ENCODE results near the gene ATP6AP2. TPM values are rescaled to one million over a fixed set of nuclear protein-coding genes. Genes with fewer than 3 reads are reported as not detected.

ATP6AP2 gene
- total RNA-seq, 4 donors from 2014 or later: 62.9 to 102 (median 67.3) TPM

DNA sequence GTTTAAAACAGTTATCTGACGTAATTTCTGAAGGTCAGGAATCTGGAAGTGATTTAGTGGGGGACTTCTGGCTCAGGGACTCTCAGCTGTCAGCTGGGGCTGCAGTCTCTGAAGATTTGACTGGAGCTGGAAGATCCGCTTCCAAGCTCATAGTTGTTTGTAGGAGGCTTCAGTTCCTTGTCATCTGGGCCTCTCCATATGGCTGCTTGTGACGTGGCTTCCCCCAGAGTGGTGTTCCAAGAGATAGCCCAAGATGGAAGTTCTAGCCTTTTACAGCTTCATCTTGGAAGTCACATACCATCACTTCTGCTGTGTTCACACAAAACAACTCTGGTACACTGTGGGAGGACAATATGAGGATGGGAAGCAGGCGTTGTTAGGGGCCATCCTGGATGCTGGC lies 44.5 kb downstream of the ATP6AP2 start:
- Histone ChIP-seq H3K27ac (no peak overlapping the region), H3K9me3 (no peaks in the 10 kb centered on the region), H3K4me1 (no peaks in the 10 kb centered on the region), H3K4me3 (no peak overlapping the region), H3K27me3 (no peaks in the 10 kb centered on the region), H3K36me3 (peaks cover 0 to 32% (median 2%) of the 10 kb centered on the region in 3 donors)
- intact Hi-C loops (cut with DNase I): no loop called here
- no peak for DNase-seq
- no peak for TF ChIP-seq CTCF (IDR thresholded peaks at IDR 0.05)
- no peak for TF ChIP-seq POLR2A (IDR thresholded peaks at IDR 0.05)
- WGBS, 2 donors: 66 to 100% methylated on average over 1 to 3 of the region's 4 CpGs

DNA sequence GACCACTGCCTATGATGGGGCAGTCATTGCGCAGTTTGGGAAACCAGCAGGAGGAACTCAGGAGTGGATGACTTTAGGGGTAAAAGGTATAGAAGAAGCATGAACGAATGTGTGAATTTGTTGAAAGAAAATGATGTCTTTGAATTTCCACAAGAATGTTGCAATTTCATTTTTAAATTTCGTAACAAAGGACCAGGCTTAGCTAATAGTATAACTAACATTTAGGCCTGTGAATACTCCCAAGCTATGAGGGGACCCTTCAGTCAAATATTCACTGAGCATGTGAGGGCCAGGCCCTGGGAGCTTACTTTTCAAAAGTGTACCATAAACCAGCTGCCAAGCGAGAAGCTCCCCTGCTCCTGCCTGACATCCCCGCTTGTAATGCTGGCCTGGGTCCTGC lies 47.7 kb downstream of the ATP6AP2 start:
- 80 to 93% methylated on average over 3 to 5 of the region's 5 CpGs for WGBS, 2 donors
- Histone ChIP-seq H3K9me3 (no peaks in the 10 kb centered on the region), H3K27ac (no peak overlapping the region), H3K4me1 (no peaks in the 10 kb centered on the region), H3K27me3 (no peaks in the 10 kb centered on the region), H3K36me3 (peaks cover 6 to 64% (median 8%) of the 10 kb centered on the region in 3 donors), H3K4me3 (no peak overlapping the region)
- DNase-seq: no peak
- intact Hi-C loops (cut with DNase I): no loop called here
- TF ChIP-seq POLR2A (IDR thresholded peaks at IDR 0.05): no peak
- no peak for TF ChIP-seq CTCF (IDR thresholded peaks at IDR 0.05)

- no peaks in the 10 kb centered on the region for H3K4me1 ChIP-seq
- 82 to 93% methylated on average over 3 to 4 of the region's 4 CpGs for WGBS, 2 donors
- no peaks in the 10 kb centered on the region for H3K9me3 ChIP-seq
- DNase-seq: no peak
- no peaks in the 10 kb centered on the region for H3K27me3 ChIP-seq
- H3K27ac ChIP-seq: no peak overlapping the region
- intact Hi-C loops (cut with DNase I): no loop called here
- TF ChIP-seq CTCF (IDR thresholded peaks at IDR 0.05) (no peak), POLR2A (IDR thresholded peaks at IDR 0.05) (no peak)
- H3K4me3 ChIP-seq: no peak overlapping the region
- H3K36me3 ChIP-seq: peaks cover 6 to 100% (median 14%) of the 10 kb centered on the region in 3 donors
Measured at GRCh38 chrX:40632199-40632598, 51.4 kb downstream of the ATP6AP2 start.

DNA sequence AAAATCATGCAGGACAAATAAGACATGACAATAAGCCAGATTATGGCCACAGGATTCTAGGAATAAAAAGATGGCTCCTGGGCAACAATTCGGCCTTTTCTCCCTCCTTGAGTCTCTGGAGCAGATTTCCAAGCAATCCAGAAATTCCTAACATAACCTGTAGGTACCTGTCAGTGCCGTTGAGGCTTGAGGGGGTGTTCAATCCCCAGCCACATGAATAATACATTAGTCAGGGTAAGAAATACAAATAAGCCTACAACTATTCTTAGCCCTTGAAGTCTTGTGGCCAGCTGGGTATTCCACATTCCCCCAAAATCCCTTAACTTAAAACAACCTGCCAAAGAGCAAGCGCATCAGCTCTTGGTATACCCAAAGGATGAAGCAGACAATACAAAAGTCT lies 56.9 kb downstream of the ATP6AP2 start:
- H3K9me3 ChIP-seq: no peaks in the 10 kb centered on the region
- H3K36me3 ChIP-seq: peaks cover 0 to 72% (median 13%) of the 10 kb centered on the region in 3 donors

DNA sequence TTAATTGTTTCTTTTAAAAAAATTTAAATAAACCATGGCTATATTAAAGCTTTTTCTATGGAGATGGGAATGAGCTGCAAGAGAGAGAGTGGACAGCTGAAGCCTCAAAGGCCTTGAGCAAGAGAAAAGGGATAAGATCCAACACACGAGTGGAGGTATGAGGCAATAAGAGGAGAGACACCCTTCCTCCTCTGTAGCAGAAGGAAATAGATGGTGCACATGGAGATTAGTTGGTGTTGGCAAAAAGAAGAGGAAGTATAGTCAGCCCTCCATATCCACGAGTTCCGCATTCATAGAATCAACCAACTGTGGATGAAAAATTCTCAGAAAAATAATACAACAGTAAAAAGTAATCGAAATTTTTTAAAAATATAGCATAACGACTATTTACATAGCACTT lies 63.4 kb downstream of the ATP6AP2 start:
- H3K4me1 ChIP-seq: peaks cover 8 to 52% (median 22%) of the 10 kb centered on the region in 3 donors
- no peak for DNase-seq
- intact Hi-C loops (cut with DNase I): no loop called here
- peaks cover 0 to 7% (median 0%) of the 10 kb centered on the region in 3 donors for H3K36me3 ChIP-seq
- TF ChIP-seq CTCF (IDR thresholded peaks at IDR 0.05) (no peak), POLR2A (IDR thresholded peaks at IDR 0.05) (no peak)
- peak overlapping the region; percentile 67 to 83 (median 78) for H3K27ac ChIP-seq
- 24 to 45% methylated on average over 5 of the region's 5 CpGs for WGBS, 2 donors
- H3K27me3 ChIP-seq: no peaks in the 10 kb centered on the region
- H3K4me3 ChIP-seq: peak overlapping the region in 3 of 4 donors; percentile 28 to 55 (median 37)
- no peaks in the 10 kb centered on the region for H3K9me3 ChIP-seq

More for the DNA sequence above, 56.9 kb downstream of the ATP6AP2 start:
- H3K27ac ChIP-seq: no peak overlapping the region
- no peak for DNase-seq
- H3K4me3 ChIP-seq: no peak overlapping the region
- intact Hi-C loops (cut with DNase I): no loop called here
- peaks cover 0 to 13% (median 4%) of the 10 kb centered on the region in 3 donors for H3K4me1 ChIP-seq
- 52 to 55% methylated on average over 3 of the region's 3 CpGs for WGBS, 2 donors
- TF ChIP-seq POLR2A (IDR thresholded peaks at IDR 0.05): no peak
- TF ChIP-seq CTCF (IDR thresholded peaks at IDR 0.05): no peak
- H3K27me3 ChIP-seq: no peaks in the 10 kb centered on the region

All from esophagus squamous epithelium (tissue), 5 donors.